Renal cortical epithelial cell (primary cell): Measurements from ENCODE around the gene CDH18. TPM values are rescaled to one million over a fixed set of nuclear protein-coding genes. Genes with fewer than 3 reads are reported as not detected.
"Not testable (repeated sequence)": the region's sequence is repeated elsewhere in the genome, so short reads cannot be mapped to it uniquely, and the experiment has no call there.

Source experiments
- DNase-seq: peaks from one replicate; pipeline ENCODE4 v3.0.0-alpha.2; 2011; ENCODE audit warnings: low read depth
- total RNA-seq: library from RNA; depleted of rRNA; stranded (reverse); fragments of >200 nt; gene quantifications from 2 replicates; pipeline ENCODE4 v1.2.3, GENCODE V29; 2014

CDH18 gene
- total RNA-seq, 1 donor from 2014 or later: not detected

DNA sequence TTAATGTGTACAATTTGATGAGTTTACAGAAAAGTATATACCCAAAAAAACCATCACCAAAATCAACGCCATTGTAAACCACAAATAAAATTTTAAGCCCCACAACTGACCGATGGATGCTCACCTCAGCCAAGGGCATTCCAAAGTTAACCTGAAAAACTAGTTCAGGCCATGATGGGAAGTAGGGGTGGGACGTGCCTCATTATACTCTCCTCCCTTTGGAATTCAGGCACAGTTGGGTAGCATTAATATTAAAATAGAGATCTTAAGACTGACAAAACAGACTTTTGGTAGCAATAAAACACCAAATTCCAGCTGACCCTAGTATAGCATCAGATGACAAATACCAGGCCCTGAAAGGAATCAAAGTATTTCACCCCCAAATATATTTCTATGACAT lies 129.0 kb downstream of the CDH18 start:
- DNase-seq: no peak

DNA sequence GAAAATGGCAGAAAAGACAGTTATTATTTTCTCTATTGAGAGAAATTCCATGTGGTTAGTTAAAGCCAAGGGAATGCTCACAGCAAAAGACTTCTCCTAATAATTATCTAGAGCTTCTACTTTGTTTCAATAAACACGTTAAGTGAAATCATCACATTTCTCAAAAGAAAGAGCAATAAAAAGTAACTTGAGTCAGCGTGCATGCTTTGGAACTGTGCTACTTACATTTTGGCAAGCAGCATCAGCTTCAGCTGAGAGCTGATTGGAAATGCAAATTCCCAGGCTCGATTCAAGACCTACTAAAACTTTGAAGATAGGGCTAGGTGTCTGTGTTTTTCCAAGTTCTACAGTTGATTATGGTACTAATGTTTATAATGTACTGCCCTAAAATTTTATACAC lies 132.1 kb downstream of the CDH18 start:
- DNase-seq: peak; percentile 7

DNA sequence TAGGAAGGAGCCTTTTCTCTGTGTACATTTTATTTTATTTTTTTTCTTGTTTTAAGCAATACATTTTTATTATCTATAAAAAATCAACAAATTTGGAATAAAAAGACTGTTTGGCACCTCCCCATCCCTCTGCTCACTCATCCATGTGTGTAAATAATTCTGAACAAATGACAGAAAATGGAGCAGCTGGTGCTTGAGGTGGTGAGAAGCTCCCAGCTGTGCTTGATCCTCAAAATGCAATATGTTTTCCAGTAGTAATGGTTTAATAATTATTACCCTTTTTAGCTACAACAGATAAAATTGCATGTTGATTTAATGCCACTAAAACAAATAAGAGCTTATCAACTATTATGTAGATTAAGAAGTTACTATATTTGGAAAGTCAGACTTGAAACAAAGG lies 132.5 kb downstream of the CDH18 start:
- no peak for DNase-seq

DNA sequence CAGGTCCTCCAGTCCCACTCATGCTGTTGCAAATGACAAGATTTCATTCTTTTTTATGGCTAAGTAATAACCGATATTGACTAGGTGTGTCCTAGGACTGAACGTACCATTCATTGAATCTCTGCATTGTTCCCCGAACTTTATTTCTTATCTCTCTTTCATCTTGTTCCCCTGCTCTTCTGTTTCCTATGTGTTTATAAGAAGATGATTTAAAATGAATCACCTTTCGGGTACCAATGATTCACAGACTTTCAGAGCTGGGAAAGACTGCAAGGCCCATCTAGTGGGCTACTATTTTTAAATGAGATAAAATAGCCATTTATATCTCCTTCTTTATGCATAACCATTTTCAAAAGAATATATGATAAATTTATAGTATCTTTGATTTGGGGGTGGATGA lies 133.0 kb downstream of the CDH18 start:
- no peak for DNase-seq

DNA sequence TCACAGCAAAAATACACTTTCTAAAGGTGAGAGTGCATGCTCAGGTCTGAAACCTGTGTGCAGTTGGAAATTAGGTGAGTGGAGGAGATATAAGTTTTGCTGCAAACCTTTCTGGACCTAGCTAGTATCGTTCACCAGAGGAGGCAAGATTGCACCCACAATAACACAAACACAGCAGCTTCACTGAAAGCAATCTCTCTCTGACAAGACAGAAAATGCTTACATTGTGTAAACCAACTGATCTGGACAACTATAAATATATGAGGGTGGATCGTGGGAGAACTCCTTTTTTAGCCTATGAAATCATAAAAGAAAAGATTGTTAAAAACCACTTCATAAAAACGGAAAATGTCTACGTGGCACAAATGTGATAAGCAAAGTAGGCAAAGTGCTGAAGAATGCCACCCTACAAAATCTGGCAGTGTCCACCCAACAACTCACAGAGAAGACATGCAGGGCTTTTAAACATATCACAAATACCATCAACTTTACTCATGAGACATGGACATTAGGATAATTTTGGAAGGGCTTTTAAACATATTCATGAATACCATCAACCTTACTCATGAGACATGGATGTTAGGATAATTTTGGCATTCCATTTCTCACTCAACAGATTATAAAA lies 134.3 kb downstream of the CDH18 start:
- no peak for DNase-seq

DNA sequence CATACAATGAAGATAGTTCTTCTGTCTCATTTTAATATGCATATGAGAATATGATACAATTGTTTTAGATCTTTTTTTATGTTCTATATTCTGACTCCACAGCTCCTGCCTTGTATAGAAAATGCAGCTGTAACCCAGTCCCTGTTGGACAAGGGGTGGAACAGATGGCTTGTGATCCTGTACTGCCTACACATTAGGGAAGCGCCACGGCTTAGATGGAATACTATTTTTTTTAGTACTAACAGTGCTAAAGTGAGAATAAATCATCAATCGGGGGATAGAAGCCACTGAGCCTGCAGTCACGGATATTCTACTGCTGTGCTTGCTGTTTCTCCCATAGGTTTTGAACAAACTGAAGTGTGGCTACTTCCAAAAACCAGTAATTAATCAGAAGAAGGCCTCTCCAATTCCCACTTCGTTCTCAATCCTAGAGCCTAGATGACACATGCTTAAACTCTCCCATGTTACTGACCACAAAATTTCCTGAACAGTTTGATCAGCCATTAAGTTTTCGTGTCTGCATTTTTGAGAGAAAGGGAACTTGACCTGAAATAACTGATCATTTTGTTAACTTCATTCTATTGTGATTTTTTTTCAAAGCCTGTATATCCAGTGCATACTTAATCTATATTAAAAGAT lies 150.3 kb downstream of the CDH18 start:
- peak; percentile 9 for DNase-seq

DNA sequence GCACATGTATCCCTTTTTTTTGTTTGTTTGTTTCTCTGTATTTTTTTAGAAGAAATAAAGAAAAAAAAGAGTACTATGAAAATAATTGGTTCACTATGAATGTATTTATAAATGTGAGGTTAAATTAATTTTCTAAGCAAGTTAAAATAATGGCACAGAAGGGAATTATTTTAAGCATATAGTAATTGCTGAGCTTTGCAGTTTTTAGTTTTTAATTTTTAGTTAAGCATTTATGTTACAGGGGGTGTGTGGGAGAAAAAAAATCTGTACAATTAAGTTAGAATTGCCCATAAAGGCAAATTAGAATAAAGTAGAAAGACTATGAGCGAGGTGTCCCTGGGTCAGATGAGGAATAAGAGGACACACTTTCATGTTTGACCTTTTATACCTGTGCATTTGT lies 152.6 kb downstream of the CDH18 start:
- DNase-seq: no peak

DNA sequence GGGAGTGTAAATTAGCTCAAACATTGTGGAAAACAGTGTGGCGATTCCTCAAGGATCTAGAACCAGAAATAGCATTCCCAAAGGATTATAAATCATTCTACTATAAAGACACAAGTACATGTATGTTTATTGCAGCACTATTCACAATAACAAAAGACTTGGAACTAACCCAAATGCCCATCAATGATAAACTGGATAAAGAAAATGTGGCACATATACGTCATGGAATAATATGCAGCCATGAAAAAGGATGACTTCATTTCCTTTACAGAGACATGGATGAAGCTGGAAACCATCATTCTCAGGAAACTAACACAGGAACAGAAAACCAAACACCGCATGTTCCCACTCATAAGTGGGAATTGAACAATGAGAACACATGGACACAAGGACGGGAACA lies 175.3 kb downstream of the CDH18 start:
- DNase-seq: not testable (repeated sequence)

DNA sequence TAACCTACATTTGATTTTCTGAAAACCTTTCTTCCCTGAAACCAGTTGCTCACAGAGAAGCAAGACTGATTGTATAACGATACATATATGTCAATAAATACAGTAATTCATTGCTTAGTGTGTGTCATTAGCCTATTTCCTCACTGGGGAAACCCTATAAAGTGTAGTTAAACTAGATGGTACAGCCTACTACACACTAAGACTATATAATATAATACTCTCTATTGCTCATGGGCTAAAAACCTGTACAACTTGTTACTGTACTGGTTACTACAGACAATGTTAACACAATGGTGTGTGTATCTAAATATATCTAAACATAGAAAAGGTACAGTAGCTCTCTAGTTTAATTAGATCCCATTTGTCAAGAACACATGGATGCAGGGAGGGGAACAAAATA lies 181.2 kb downstream of the CDH18 start:
- DNase-seq: no peak

DNA sequence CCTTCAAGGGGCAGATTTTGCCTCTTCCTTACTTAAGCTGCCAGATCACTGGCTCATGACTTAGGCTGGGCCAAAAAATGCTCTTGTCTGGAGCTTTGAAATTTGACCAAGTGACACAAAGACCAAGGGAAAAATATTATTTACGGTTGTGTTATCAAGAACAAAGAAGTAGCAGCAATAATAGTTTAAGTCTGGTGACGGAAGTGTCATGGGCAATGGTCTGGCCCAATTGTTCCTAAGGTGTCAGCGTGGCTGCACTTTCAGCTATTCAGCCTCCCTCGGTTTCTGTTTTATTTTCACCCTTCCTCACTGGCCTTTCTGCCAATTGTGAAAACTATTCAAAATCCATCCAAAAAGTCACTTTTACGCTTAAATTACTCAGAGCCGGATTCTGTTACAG lies 185.3 kb downstream of the CDH18 start:
- no peak for DNase-seq

DNA sequence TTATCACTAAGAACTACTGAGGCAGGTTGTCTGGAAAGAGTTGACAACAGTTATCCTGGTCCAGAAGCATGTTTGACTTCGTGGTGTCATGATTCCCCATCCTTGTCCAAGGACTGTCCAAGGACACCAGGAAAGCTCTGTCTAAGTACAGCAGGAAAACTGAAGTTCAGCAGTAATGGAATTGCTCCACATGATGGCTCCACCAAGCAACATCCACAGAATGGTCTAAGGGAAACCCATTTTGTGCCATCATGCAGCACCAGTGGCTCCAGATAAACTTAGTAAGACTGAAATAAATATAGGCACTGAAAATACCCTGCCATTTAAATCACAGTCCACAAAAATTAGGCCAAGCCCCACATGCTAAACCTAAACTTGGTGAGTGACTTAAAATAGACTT lies 192.8 kb downstream of the CDH18 start:
- peak; percentile 23 for DNase-seq

DNA sequence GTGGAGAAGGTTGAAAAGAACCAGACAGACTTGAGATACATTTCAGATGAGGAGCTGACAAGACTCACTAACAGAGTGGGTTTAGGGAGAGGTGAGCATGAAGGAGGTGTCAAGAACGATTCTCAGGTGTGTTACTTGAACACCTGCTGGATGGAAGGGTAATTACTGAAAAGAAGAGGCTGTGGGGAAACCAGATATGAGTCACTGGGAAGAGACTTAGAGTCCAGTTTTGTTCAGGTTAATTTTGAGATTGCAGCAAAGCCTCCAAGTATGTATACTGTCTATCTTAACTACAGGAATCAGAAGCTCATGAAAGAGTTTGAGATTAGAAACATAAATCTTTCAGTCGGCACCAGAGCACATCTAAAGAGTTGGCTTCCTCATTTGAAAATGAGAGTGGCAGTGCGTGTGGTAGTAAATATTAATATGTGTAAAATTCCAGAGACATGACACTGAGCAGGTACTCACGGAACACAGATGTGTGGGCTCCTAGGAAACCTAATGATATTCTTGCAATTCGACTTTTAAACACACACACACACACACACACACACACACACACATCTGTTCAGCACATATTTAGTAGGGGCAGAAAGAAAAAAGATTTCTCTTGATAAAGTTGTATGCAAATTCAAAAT lies 197.1 kb downstream of the CDH18 start:
- peak; percentile 1 for DNase-seq

DNA sequence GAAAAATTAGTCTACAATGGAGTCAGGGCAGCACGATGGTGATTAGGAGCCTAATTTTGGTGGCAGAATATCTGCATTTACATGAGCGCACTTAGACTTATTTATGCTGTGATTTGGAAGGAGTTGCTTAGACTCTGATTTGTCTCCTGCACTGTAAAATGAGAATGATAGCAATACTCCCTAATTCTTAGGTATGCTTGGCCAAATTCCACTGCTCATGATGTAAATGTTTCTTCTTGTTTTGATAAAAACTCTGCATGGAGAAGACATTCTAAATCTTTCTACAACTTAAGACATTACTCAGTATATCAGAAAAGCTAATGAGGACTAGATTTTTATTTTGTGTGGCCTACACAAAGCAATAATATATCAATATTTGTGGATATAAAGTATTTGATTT lies 205.4 kb downstream of the CDH18 start:
- DNase-seq: no peak

DNA sequence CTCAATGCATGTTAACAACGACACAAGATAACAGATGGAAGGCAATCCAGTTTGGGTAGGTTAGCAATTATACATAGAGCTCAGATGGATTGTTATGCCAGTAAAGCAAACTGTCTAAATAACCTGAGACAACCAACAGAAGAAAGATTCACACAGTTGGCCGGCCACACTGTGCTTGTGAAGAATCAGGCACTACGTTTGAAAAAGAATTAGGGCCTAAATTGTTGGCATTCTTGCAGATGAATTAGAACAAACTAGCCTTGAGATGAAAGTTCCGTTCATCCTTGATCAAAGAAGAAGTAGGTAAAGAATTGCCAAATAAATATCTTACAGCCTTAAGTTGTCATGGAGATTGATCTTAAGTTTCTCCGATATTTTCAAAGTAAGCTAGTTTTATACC lies 210.6 kb downstream of the CDH18 start:
- DNase-seq: no peak

DNA sequence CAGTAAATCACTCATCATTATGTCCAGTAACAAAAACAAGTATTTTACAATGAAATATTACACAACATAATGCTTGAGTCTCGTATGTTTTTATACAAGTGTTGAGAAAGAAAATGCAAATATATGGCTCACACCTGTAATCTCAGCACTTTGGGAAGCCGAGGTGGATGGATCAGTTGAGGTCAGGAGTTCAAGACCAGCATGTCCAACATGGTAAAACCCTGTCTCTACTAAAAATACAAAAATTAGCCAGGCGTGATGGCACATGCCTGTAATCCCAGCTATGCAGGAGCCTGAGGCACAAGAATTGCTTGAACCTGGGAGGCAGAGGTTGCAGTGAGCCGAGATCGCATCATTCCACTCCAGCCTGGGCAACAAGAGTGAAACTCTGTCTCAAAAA lies 211.1 kb downstream of the CDH18 start:
- not testable (repeated sequence) for DNase-seq

DNA sequence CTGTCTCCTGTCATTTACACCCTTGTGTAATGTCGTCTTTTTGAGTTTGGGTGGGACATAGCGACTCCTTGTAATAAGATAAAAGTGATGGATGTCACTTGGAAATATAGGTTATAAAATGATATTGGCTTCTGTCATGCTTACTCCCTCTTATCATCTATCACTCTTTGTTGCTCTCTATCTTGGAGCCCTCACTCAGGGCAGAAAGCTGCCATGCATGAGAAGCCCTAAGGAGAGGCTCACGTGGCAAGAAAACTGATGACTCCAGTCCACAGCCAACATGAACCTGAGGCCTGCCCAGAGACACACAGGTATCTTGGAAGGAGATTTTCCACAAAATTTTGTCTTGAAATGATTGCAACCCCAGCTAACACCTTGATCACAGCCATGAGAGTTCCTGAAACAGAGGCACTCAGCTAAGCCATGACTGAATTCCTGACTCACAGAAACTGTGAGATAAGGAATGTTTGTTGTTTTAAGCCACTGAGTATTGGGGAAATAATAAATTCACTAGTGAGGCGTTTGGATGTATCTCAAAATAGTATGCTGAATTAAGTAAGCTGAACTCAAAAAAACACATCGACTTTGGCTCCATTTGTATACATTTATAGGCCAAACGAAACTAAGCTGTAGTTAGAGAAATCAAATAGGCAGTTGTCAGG lies 216.7 kb downstream of the CDH18 start:
- DNase-seq: peak; percentile 3

DNA sequence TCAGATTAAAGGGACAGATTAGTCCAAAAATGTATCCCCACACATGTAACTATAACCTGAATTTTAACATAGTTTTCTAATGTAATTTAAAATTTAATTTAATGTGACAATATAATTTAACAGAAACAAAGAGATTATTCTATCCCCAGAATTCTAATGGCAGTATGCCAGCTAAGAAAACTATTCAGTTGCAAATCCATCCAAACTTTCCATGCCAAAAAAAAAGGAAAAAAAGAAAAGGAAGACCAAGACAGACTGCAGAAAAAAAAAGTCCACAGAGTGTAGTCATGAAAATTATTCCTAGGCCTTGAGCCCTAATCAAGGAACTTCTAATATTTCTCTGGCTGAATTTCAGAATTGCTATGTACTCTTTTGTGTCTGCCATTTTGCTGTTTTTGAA lies 217.6 kb downstream of the CDH18 start:
- DNase-seq: no peak

DNA sequence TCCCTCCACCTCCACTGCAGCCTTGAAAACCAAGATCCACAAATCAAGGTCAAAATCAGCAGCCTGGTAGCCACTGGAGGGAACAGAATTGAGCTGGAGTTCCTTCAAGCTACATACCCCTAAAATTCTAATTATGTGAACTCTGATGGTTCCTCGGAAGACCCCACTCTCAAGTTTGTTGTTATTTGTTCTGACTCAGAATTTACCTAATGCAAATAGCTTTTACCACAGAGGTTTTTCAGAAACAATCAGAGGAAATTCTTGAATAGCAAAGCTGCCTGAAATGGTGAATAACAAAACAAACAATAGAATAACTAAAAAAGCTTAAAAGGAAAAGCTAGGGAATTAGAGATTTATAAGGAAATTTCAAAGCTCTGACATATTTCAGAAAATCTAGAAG lies 220.0 kb downstream of the CDH18 start:
- peak; percentile 4 for DNase-seq

DNA sequence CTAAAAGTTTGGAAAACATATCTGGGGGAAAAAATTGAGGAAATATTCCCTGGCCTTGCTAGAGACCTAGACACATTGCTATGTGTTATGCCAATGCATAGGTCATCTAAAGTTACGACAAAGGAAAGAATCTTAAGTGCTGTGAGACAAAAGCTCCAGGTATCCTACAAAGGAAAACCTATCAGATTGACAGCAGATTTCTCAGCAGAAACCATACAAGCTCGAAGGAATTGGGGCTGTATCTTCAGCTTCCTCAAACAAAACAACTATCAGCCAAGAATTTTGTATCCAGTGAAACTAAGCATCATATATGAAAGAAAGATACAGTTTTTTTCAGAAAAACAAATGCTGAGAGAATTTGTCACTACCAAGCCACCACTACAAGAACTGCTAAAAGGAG lies 234.4 kb downstream of the CDH18 start:
- no peak for DNase-seq

DNA sequence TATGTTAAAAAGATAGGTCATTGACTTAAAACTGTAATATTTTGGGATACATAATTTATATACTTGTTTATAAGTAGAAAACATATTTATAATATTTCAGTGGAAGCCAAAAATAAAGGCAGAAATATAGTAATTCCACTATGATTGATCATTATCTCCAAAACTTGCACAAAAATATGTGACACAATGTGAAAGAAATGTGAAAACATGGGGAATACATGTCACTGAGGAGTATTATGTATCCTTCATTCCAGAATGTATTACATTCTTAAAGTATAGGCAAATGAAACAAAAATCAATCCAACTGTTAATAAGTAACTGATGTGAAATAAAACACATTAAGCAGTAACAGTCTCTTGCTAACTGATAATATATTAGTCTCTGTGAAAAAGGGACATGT lies 236.7 kb downstream of the CDH18 start:
- no peak for DNase-seq

DNA sequence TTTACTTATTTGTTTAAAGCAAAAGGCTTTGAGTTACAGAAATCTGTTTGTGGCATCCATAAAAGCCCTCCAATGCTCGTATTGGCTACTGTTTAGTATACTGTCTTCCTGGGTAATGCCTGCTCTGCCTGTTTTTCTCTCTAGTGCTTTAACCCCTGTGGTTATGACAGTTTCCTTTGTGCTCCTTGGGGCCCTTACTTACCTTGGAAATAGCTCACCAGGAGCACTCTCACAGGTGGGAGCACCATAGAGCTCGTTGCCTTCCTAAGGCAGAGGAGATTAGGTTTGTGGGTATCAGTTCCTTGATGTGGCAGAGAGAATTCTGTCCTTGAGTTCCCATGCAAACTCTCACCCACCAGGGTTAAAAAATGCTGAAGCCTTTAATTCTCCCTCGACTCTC lies 242.8 kb downstream of the CDH18 start:
- no peak for DNase-seq

DNA sequence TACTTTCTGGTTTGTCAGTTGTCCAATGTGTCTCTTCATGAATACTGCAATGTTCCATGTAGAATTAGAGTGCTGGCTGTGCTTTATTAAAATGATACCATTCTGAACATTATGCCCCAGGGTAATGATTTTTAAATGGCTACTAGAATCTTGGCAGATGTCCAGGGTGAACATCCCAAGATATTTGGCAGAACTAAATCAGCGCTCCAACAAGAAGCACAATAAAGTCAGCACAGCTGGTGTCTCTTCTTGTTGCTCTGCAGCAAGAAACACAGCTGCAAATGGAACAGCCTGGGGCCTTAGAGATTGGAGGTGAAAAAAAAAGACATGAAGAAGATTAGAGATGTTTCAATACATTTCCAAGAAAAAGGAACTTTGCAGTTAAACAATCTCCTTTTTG lies 248.3 kb downstream of the CDH18 start:
- DNase-seq: no peak

DNA sequence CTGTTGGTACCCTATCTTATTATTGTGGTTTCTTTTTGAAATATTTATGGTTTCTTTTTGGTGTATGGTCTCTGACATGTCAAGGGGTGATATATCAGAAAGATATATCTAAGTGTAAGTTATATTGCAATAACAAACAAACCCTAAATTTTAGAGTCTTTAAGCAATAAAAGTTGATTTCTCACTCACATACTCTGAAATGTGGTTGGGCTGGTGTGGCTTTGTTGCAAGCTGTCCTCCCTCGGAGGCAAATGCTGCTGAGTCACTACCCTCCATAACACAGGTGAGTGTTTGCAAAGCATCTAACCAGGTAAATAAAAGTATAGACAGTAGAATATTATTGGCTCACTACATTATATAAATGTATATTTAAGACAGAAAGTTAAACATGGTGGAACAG lies 253.2 kb downstream of the CDH18 start:
- no peak for DNase-seq
